NCI-H2107 (cell line): ENCODE measurements around the gene TAAR2.
"Not testable (repeated sequence)": the region's sequence is repeated elsewhere in the genome, so short reads cannot be mapped to it uniquely, and the experiment has no call there.

ENCODE experiments used
- DNase-seq: peaks from one replicate; lab custom pipeline; 2025; lab: John Stamatoyannopoulos, UW

The TAAR2 gene, protein sequence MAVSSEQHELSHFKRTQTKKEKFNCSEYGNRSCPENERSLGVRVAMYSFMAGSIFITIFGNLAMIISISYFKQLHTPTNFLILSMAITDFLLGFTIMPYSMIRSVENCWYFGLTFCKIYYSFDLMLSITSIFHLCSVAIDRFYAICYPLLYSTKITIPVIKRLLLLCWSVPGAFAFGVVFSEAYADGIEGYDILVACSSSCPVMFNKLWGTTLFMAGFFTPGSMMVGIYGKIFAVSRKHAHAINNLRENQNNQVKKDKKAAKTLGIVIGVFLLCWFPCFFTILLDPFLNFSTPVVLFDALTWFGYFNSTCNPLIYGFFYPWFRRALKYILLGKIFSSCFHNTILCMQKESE

DNA sequence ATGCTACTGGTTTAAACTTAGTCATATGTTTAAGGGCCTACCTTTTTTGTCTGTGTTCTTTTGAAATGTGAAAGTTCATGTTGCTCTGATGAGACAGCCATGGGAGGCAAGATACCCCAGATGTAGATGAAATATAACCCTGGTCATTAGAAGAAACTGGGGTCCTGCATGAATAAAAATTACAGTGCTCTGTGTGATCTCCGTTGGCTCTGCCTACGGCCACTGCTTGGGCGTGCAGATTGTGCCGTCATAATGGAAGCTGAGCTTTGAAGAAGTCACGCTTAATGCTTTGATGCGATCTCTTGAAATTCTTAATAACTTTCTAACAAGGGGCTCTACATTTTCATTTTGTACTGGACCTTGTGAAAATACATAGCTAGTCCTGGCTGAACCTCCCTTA is at the start of gene TAAR2:
Gene TAAR2 (minus strand): TSS at position 101 of the 400 bp plus-strand sequence. CDS start 0 bp downstream, at position 101.
- no peak for DNase-seq

DNA sequence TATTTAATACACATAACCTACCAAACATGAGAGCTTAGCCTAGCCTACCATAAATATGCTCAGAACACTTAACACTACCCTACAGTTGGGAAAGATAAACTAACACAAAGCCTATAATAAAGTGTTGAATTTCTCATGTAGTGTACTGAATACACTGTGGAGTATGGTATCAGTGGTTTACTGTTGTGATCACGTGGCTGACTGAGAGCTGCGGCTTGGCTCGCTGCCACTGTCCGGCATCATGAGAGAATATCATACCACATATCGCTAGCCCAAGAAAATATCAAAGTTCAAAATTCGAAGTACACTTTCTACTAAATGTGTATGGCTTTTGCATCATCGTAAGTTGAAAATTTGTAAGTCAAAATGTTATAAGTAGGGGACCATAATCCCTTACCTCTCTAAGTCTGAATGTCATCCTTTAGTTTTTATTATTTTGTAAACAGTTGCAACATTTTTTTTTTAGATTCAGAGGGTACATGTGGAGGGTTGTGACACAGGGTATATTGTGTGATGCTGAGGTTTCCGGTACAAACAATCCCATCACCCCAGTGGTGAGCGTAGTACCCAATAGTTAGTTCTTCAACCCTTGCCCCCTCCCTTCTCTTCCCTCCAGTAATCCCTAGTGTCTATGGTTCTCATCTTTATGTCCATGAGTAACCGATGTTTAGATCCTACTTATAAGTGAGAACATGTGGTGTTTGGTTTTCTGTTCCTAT is 49.5 kb upstream of the TAAR2 start:
- peak; percentile 76 for DNase-seq

DNA sequence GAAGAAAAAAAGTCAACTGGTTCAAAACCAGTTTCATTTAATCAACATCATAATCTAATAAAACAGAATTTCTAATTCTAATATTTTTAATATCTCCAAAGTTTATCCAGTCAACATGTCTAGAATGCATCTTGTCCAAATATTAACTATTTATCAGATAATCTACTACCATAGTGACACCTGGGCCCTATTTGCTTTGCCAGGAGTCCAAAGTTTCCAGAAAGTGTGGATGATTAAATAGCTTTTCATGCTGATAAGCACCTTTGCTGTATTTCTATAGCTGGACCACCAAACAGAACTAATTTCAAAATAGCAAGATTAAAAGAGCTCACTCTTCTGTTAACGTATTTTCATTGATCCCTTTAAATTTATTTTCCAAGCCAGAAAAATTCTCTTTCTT is 47.2 kb upstream of the TAAR2 start:
- DNase-seq, result no peak

DNA sequence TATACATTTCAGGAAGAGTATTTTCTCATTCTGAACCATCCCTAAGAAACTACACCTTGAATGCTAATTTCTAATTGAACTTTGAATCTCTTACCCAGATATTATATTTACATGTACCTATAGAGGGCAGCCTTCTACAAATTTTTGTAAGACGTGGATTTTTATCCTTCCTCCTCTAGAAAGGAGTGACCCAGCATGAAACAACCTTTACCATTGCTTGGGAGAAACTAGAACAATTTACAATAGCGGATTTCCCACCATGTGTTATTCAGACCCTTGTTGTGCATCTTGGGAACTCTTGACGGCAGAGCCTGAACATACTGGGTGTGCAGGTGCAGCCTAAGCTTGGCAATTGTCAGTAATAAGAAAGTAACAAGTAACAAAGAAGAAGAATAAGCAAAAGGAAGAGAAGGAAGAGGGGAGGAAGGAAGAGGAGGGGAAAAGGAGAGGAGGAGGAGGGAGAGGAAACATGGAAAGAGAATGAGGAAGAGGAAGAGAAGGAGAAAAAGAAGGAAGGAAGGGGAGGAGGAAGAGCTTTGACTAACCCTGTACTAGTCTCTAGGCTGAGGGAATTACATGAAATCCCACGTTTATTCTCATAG is 45.7 kb upstream of the TAAR2 start:
- peak; percentile 13 for DNase-seq

DNA sequence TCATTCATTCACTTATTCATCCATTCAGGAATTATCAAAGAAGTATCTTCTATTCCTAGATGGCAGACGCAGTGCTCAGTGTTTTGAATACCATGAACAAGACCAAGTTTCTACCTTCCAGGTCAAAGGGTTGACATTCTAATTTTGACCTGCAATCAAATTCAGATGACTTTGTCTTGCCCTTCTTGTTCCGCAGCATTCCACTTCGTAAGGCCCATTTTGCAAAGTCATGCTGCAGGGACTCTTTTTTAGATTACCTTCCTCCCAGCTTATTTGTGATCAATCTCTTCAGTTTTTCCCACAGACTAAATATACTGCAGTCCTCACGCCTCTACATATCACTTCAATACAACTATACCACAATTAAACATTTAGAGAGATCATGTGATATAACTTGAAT is 42.0 kb upstream of the TAAR2 start:
- DNase-seq, result no peak

DNA sequence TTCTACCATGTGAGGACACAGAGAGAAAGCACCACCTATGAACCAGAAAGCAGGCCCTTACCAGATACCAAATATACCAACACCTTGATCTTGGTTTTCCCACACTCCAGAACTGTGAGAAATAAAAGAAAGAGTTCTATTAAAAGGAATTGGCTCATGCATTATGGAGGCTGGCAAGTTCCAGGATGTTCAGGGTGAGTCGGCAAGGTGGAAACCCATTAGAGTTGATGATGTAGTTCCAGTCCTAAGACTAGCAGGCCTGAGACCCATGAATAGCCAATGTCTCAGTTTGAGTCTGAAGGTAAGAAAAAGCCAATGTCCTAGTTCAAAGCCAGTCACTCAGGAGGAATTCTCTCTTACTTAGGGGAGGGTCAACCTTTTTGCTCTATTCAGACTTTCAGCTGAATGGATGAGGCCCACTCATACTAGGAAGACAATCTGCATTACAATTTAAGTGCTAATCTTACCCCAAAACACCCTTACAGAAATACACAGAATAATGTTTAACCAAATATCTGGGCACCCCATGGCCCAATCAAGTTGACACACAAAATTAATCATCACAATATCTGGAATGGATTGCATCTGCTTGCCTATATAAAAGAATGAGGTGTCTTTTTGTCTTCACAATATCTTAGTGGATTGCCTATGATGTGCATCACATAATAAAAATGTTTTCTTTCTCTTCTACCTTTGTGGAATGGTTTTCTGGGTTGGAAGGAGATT is 40.4 kb upstream of the TAAR2 start:
- no peak for DNase-seq

DNA sequence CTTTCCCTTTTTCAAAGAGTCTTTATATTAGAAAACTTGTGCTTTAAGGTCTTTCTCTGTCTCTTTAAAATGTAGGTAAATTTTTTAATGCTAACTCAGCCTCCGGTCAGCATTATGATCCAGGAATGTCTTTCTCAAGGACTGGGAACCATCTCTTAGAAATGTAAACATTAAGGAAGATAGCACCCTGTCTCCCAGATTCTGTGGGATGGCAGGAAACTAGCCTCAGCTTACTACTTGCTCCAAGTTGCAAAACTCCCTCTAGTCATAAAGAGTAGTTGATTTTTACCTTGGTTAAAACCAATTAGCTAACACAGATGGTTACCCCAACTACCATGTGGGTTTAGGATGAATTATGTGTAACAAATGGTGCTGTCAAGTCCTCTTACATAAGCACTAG is 39.6 kb upstream of the TAAR2 start:
- no peak for DNase-seq

DNA sequence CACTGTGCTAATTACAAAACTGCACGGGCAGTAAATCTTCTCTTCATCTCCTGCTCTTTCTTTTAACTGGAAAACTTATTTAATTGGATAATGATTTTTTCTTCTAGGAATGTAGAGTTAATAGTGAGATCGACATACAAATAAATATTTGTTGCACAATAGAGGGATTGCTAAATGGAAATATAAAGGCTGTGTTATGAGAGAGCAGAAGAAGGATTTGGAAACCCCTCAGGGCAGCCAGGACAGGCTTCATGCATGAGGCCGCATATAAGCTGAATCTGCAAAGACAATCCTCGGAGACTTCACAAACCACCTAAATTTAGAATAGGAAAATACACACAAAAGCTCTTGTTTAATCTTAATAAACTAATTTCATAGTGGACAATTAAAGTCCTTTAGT is 37.8 kb upstream of the TAAR2 start:
- no peak for DNase-seq

DNA sequence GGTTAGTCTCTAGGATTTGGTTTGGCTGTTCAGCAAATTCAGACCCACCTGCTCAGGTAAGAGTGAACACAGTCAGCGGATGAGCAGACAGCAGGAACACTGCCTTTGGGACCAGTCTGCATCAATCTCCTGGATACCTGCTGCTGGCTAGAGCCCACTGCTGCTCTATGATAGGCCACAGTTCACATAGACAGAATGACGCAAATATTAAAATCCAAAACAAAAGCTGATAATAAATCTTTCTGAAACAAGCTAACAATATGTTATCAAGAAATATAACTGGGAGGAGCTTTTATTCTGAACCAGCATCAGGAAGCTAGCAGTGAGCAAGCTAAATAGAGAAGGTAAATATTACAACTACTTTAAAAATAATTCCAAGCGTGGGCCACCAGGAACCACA is 35.0 kb upstream of the TAAR2 start, which contains the start of gene TAAR1:
Gene TAAR1 (minus strand): TSS at position 101 of the 400 bp plus-strand sequence. CDS start 13,179 bp downstream, outside the sequence.
- no peak for DNase-seq

DNA sequence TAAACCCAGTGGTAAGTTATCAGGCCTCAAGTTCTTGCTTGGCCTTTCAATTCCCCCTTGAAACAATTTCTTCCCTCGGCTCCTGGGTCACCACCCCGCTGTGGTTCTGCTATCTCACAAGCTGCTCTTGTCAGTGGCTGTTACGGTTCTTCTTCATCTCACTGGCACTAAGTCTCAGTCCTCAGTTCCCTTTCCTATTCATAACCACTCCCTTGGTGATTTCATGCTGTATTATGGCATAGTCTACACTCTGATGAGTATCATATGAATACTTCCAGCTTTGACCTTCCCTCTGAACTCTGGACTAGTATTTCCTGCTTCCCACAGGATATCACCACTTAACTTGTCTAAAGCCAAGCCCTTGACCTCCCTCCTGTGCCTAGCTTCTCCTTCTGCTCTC is 27.0 kb upstream of the TAAR2 start:
- no peak for DNase-seq

DNA sequence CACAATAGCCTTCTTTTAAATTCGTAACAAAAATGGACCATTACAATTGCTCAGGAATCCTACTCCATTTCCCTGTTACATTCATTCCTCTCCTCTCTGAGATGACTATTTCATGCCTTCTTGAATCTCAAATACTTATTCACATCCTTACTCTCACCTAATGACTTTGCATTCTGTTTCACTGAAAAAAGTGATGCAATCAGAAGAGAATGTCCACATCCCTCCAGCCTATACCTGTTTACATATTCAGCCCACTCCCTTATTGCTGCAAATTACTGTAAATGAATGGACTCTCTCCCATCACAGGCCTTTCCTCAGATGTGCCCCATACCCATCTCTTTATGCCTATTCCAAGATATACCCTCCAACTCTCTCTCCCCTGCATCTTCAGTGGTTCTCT is 26.4 kb upstream of the TAAR2 start:
- no peak for DNase-seq

DNA sequence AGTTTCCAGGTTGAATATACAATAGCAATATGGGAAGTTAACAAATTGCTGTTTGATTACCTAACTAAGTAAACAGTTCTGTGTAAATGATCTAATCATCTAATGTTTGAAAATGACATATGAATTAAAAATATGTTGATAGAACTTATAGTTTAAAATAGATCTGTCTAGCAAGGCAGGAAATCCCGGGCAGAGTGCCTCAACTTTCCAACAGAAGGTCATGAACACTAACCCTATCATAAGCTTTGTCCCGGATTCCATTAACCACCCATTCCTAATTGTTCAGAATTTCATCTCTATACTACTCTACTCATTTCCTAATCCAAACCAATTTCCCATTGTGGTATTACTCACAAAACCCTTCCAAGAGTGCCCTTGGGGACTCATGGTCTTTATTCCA is 24.8 kb upstream of the TAAR2 start:
- DNase-seq, result no peak

DNA sequence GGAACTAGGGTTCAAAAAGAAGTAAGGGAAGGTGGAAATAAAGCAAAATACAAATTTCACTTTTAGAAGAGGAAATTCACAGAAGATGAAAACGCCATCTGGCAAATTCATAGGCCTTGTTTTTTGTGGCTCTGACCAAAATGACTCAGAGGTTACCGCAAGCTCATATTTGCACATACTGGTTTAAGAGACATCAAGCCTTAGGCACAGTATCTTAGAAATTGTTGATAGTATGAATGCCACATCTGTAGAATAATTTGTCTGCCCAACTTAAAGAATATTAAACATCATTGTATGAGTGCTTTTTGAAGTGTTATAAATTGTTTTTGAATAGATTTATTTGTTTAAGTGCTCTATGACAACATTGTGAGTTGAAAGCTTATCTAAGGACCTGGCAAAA is 24.3 kb upstream of the TAAR2 start:
- DNase-seq, result no peak

DNA sequence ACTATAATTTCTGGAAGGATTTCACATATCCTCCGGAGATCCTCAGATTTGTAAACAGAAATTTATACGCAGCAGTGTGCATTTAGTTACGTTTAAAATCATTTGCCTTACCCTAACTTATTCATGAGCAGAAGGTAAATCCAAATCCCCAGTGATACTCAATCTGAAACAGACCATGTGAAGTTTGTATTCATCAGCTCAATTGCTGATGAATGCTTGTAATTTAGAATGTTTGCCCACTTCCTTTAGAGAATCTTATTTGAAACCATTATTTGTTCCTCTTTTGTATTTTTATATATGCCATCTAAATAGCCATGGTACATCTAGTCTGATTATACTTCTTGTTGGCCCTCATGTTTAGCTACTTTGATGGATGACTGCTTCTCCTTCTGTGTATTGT is 19.5 kb upstream of the TAAR2 start:
- no peak for DNase-seq

DNA sequence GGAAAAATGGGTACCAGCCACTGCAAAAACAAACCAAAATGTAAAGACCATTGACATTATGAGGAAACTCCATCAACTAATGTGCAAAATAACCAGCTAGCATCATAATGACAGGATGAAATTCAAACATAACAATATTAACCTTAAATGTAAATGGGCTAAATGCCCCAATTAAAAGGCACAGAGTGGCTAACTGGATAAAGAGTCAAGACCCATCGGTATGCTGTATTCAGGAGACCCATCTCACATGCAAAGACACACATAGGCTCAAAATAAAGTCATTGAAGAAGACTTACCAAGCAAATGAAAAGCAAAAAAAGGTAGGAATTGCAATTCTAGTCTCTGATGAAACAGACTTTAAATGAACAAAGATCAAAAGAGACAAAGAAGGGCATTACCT is 13.1 kb upstream of the TAAR2 start:
- not testable (repeated sequence) for DNase-seq

DNA sequence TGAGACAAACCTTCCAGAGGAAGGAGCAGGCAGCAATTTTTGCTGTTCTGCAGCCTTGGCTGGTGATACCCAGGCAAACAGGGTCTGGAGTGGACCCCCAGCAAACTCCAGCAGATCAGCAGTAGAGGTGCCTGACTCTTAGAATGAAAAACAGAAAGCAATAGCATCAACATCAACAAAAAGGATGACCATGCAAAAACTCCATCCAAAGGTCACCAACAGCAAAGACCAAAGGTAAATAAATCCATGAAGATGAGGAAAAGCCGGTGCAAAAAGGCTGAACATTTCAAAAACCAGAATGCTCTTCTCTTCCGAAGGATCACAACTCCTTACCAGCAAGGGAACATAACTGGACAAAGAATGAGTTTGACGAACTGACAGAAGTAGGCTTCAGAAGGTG is 11.8 kb upstream of the TAAR2 start:
- DNase-seq, result not testable (repeated sequence)

DNA sequence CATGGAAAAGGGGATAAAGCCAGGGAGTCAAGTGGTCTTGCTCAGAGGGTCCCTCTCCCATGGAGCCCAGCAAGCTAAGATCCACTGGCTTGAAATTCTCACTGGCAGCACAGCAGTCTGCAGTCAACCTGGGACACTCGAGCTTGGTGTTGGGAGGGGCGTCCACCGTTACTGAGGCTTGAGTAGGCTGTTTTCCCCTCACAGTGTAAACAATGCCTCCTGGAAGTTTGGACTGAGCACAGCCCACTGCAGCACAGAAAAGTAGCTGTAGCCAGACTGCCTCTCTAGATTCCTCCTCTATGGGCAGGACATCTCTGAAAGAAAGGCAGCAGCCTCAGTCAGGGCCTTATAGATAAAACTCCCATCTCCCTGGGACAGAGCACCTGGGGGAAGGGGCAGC is 11.2 kb upstream of the TAAR2 start:
- not testable (repeated sequence) for DNase-seq

DNA sequence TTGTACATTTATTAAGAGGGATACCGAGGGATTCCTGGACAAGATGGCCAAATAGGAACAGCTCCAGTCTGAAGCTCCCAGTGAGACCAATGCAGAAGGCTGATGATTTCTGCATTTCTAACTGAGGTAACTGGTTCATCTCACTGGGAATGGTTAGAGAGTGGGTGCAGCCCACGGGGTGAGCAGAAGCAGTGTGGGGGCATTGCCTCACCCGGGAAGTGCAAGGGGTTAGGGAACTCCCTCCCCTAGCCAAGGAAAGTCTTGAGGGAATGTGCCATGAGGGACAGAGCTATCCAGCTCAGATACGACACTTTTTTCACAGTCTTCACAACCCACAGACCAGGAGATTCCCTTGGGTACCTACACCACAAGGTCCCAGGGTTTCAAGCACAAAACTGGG is 10.7 kb upstream of the TAAR2 start:
- no peak for DNase-seq

DNA sequence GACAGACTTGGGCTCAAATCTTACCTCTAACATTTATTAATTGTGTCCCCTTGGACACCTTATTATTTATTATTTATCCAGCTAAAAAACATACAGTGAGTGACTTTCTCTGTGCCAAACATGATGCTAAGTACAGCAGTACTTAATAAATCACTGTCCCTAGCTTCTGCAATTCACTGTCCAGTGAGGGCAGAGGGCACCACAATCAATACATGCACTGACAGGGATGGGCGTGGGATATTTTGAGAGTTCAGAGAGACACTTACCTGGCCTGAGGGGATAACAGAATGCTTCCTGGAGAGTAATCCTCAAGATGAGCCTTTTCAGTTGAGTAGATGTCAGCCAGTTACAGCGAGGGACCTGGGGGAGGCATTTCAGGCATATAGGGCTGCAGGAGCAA is 9.3 kb upstream of the TAAR2 start:
- DNase-seq, result no peak

DNA sequence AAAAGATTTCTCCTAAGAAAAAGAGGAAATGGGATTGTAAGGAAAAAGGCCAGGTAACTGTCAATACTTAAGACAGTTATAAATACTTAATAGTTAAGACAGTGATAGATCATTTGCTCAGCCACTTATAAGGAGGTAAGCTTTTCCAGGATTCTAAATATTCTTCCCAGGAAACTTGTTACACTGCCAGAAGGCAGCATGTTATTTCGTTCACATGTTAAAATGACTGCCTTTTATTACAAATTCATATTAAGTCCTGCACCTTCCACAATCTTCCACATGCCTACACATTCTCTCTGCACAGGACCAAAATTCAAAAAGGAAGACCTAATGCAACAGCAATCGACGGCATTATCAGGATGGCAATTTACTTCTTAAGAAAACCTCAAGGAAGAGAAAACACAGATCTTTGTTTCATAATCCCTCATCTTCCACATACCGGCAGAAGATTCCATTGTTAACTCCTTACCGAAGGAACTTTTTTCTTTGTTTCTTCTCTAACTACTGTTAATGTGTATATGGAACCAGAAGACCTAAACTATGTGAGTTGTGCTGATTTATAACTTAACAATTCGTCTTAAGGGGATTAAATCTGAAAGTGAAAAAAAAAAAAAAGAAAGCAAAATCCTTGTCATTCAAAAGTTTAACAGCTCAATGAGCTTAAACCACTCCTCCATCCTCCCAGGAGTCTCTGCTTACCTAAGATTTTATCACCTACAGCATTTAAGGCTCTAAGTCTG is 799 bp downstream of the TAAR2 start:
- DNase-seq, result no peak

DNA sequence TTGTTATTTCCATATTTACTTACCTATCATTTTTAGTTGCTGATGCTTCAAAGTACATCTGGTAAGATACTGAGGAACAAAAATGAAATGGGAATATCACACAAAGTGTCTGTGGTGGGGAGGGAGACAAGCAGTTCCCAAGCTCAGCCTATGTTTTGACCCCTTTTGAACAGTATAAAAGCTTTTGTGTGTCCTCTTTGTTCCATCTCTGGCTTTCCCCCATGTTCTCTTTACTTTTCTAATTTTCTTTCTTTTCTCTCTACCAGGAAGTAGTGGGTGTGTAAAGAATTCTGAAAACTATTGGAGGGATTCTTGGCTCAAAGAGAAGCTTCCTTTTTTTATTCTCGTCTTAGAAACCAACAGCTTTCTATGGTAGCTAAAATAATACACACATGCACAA is 7.4 kb downstream of the TAAR2 start:
- DNase-seq, result no peak

DNA sequence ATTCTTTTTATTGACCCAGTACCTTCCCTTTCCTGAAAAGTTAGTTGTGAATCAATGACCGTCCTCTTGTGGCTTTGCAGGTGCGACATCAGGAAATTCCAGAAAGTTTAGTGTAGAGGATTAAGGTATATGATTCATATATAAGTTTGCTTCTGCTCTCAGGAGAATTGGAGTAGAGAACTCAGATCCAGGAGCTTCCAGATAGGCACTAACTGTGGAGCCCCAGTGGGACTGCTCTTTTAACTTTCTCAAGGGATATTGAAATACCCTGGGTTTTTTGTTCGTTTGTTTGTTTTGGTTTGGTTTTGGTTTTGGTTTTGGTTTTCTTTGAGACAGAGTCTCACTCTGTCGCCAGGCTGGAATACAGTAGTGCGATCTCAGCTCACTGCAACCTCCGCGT is 9.5 kb downstream of the TAAR2 start:
- DNase-seq, result no peak
